Ascending aorta (tissue), 2 donors: Measurements from ENCODE around the gene UNC45A. TPM values are rescaled to one million over a fixed set of nuclear protein-coding genes. Genes with fewer than 3 reads are reported as not detected.
A peak's percentile ranks its signal among the peaks of the same experiment; 100 is the strongest.

Source experiments
- DNase-seq, 2 donors: peaks; one replicate each; pipeline ENCODE4 v3.0.0-alpha.2; 2019; ENCODE audit warnings: low spot score in 2 of 2
- H3K27ac ChIP-seq, 2 donors: fragments of 200-600 bp; sonication (generic); one replicate each; pipeline ENCODE4 v1.5.1; 2016 to 2017; ENCODE audit warnings: mild to moderate bottlenecking in 1 of 2
- H3K27me3 ChIP-seq: fragments of 200-600 bp; sonication (generic); one replicate; pipeline ENCODE4 v1.5.1; 2017
- H3K36me3 ChIP-seq, 2 donors: fragments of 200-600 bp; sonication (generic); one replicate each; pipeline ENCODE4 v1.5.1; 2016
- H3K4me1 ChIP-seq, 2 donors: fragments of 200-600 bp; sonication (generic); one replicate each; pipeline ENCODE4 v1.5.1; 2016 to 2017; ENCODE audit warnings: mild to moderate bottlenecking in 1 of 2
- H3K4me3 ChIP-seq, 2 donors: fragments of 200-600 bp; sonication (generic); one replicate each; pipeline ENCODE4 v1.5.1; 2016 to 2017; ENCODE audit warnings: mild to moderate bottlenecking in 1 of 2
- H3K9me3 ChIP-seq, 2 donors: fragments of 200-600 bp; sonication (generic); one replicate each; pipeline ENCODE4 v1.5.1; 2016
- intact Hi-C: fragments of 100-400 bp; cut with DNase I; formaldehyde crosslinking; loops from one replicate; pipeline ENCODE4 v1.15.1; 2023
- total RNA-seq: library from RNA; depleted of rRNA; stranded (reverse); fragments of >200 nt; gene quantifications from one replicate; pipeline ENCODE4 v1.1.0, GENCODE V29; 2016
- TF ChIP-seq, protein P1 (sequence below), 3 experiments: fragments of 200-600 bp in 2 of 3; fragments of 450-650 bp in 1 of 3; sonication (generic) in 2 of 3; IDR thresholded peaks; one replicate each; pipeline ENCODE4 v1.5.1; 2016 to 2019; ENCODE audit warnings: antibody characterized with exemption in 3 of 3, mild to moderate bottlenecking in 1 of 3, moderate library complexity in 1 of 3

UNC45A gene
- total RNA-seq, 1 donor from 2014 or later = 73.5 TPM

DNA sequence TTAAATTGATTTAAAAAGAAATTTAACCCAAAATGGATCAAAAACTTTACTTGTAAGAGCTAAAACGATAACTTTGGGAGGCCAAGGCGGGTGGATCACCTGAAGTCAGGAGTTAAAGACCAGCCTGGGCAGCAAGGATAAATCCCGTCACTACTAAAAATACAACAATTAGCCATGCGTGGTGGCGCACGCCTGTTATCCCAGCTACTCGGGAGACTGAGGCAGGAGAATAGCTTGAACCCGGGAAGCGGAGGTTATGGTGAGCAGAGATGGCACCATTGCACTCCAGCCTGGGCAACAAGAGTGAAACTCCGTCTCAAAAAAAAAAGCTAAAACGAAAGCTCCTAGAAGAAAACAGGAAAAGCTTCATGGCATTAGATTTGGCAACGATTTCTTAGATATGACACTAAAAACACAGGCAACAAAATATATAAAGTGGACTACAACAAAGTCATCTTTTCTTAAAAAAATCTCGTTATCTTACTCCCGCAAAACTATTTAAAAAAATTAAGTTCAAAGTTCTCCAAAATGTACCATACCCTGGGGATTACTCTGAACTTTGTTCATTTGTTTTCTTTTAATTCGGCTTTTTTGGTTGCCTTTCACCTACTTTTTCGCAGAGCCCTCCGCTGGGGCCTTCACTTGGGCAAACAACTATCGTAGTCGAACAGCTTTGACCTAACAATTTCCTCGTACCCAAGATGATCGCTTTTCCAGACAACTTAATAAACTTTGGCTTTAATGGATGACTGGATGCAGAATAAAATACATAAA is 5.7 kb upstream of the UNC45A start:
- Histone ChIP-seq H3K4me3 (peak overlapping the region; percentile 56 to 61), H3K36me3 (no peaks in the 10 kb centered on the region), H3K27me3 (no peaks in the 10 kb centered on the region), H3K4me1 (peaks cover 5 to 20% of the 10 kb centered on the region in 2 donors), H3K27ac (peak overlapping the region; percentile 84 to 88), H3K9me3 (no peaks in the 10 kb centered on the region)
- intact Hi-C loops = loop anchor here (2.0 to 10.0 kb wide), 3 partner anchors 42 to 925 kb away; partner anchors contain the start of gene ZNF710
- TF ChIP-seq, protein P1, sequence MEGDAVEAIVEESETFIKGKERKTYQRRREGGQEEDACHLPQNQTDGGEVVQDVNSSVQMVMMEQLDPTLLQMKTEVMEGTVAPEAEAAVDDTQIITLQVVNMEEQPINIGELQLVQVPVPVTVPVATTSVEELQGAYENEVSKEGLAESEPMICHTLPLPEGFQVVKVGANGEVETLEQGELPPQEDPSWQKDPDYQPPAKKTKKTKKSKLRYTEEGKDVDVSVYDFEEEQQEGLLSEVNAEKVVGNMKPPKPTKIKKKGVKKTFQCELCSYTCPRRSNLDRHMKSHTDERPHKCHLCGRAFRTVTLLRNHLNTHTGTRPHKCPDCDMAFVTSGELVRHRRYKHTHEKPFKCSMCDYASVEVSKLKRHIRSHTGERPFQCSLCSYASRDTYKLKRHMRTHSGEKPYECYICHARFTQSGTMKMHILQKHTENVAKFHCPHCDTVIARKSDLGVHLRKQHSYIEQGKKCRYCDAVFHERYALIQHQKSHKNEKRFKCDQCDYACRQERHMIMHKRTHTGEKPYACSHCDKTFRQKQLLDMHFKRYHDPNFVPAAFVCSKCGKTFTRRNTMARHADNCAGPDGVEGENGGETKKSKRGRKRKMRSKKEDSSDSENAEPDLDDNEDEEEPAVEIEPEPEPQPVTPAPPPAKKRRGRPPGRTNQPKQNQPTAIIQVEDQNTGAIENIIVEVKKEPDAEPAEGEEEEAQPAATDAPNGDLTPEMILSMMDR (IDR thresholded peaks at IDR 0.05) = no peak
- DNase-seq = no peak

DNA sequence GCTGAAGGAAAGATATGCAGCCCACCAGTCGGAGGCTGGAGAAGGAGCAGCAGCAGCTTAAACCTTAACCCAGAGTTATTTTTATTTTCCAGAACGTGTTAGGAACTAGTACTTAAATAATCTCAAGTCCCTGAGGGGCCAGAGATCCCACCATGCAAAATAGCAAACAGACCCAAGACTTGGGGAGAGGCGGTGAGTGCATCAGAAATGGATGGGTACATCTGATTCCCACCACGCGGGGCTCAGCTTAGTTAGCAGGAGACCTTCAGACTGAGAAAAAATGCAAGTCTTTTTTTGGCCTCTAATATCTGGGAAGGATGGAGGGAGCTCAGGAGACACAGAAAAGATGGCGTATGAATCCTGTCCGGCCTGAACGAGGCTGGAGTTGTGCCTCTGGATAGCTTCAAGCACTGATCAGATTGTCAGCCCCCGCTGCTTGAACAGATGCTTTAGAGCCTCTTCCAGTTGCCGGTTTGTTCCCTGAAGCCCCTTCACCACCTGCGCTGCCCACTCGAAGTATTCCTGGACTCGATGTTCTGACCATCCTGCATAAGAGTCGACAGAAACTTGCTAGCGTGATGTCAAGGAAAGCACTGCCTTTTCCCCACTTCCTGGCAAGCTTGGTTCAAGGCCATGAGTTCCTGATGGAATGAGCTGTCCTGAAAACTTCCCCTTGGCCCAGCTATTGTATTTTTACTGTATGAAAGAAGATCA is 4.1 kb upstream of the UNC45A start:
- no peak for DNase-seq
- Histone ChIP-seq H3K9me3 (no peaks in the 10 kb centered on the region), H3K4me1 (peaks cover 6 to 28% of the 10 kb centered on the region in 2 donors), H3K4me3 (peak overlapping the region; percentile 56 to 80), H3K27ac (peak overlapping the region; percentile 84 to 88), H3K36me3 (no peaks in the 10 kb centered on the region), H3K27me3 (no peaks in the 10 kb centered on the region)
- intact Hi-C loops = loop anchor here (2.0 to 10.0 kb wide), 3 partner anchors 44 to 926 kb away; partner anchors contain the start of gene ZNF710
- TF ChIP-seq, protein P1 (IDR thresholded peaks at IDR 0.05) = no peak

DNA sequence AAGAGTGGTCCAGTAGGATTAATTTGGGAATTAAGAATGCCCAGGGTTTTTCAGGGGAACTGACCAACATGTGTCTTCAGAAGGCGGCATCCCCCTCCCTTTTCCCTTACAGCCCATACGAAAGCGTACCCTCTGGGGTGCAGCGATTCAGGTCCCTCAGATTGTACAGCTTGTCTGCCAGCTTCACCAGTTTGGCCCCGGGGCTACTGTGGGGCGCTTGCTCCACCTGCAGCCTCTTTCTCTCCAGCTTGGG is 3.6 kb upstream of the UNC45A start:
- Histone ChIP-seq H3K27ac (peak overlapping the region; percentile 84 to 88), H3K36me3 (no peaks in the 10 kb centered on the region), H3K4me1 (peaks cover 9 to 33% of the 10 kb centered on the region in 2 donors), H3K9me3 (no peaks in the 10 kb centered on the region), H3K4me3 (peak overlapping the region in 1 of 2 donors; percentile 80), H3K27me3 (no peaks in the 10 kb centered on the region)
- TF ChIP-seq, protein P1 (IDR thresholded peaks at IDR 0.05) = no peak
- intact Hi-C loops = loop anchor here (2.0 to 10.0 kb wide), 3 partner anchors 44 to 927 kb away; partner anchors contain the start of gene ZNF710
- no peak for DNase-seq

DNA sequence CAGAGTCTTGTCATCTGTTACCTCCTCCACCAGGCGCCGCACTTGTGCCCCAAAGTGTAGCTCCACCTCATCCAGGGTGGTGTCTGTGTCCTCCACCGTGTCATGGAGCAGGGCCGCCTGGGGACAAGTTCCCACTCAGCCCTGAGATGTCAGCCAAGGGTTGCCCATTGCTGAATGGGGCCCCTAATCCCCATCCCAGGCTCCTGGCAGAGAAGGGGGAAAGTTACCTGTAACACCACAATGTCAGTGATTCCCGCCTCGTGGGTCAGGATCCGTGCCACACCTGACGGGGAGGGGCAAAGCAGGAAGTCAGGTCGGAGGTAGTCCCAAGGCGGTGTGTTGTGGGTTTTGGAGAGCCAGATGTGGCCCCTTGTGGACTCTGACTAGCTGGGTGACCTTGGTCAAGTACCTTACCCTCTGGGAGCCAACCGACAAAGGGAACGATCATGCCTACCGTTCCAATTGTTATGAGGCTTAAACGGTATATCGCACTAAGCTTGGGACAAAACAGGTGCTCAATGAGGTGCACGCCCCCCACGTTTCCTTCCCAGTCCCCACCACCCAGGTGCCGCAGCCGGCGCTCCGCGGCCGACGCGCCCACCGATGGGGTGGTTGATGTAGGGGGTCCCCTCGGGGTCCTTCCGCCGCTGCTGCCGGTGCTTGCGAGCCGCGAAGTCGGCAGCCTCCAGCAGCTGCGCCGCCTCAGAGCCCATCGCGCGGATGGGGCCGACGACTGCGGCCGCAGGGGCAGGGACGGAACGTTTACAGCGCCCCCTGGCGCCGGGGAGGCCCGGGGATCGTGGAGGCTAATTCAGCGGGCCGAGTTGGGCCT is 3.0 kb upstream of the UNC45A start, which contains the start of gene HDDC3:
HDDC3 (minus strand) TSS at position 722 of the 832 bp plus-strand sequence; CDS start at position 713, 9 bp downstream.
- peaks cover 12 to 33% of the 10 kb centered on the region in 2 donors for H3K4me1 ChIP-seq
- H3K27ac ChIP-seq = peak within 1 kb of the TSS; percentile 84 to 88
- DNase-seq = peak; percentile 54 to 95
- TF ChIP-seq, protein P1 (IDR thresholded peaks at IDR 0.05) = peak; percentile 88 to 91 (median 89)
- no peaks in the 10 kb centered on the region for H3K9me3 ChIP-seq
- H3K4me3 ChIP-seq = peak within 1 kb of the TSS; percentile 72 to 80
- H3K27me3 ChIP-seq = no peaks in the 10 kb centered on the region
- no peaks in the 10 kb centered on the region for H3K36me3 ChIP-seq
- intact Hi-C loops = loop anchor here (1.0 to 10.0 kb wide), 4 partner anchors 30 to 927 kb away; partner anchors contain the start of gene ZNF710

DNA sequence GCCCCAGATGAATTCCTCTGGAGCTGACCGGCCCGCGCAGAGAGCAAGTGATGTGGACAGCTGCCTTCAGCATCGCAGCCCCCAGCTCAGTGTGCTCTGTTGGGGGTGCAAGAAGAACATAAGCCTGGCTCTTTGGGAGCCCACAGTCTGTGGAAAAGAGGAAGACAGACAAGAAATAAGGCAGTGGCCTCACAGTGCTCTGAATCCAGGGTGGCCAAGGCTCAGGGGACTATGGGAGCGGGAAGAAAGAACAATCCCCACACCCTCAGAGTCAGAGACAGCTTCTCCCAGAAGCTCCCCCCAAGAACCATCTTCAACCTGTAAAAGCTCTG is 2.5 kb upstream of the UNC45A start:
- no peaks in the 10 kb centered on the region for H3K27me3 ChIP-seq
- H3K36me3 ChIP-seq = no peaks in the 10 kb centered on the region
- H3K9me3 ChIP-seq = no peaks in the 10 kb centered on the region
- peak overlapping the region; percentile 72 to 80 for H3K4me3 ChIP-seq
- DNase-seq = no peak
- intact Hi-C loops = loop anchor here (1.0 to 10.0 kb wide), 3 partner anchors 30 to 928 kb away; partner anchors contain the start of gene ZNF710
- peak overlapping the region; percentile 84 to 88 for H3K27ac ChIP-seq
- peaks cover 12 to 33% of the 10 kb centered on the region in 2 donors for H3K4me1 ChIP-seq
- TF ChIP-seq, protein P1 (IDR thresholded peaks at IDR 0.05) = no peak
